CD4-positive, alpha-beta T cell treated with Interleukin-1 beta for 1 hour (primary cell): ENCODE results near the gene ADORA1.

Source experiments
- DNase-seq, 2 donors: peaks; one replicate each; pipeline ENCODE4 v3.0.0-alpha.2; 2020 to 2022

The ADORA1 gene

DNA sequence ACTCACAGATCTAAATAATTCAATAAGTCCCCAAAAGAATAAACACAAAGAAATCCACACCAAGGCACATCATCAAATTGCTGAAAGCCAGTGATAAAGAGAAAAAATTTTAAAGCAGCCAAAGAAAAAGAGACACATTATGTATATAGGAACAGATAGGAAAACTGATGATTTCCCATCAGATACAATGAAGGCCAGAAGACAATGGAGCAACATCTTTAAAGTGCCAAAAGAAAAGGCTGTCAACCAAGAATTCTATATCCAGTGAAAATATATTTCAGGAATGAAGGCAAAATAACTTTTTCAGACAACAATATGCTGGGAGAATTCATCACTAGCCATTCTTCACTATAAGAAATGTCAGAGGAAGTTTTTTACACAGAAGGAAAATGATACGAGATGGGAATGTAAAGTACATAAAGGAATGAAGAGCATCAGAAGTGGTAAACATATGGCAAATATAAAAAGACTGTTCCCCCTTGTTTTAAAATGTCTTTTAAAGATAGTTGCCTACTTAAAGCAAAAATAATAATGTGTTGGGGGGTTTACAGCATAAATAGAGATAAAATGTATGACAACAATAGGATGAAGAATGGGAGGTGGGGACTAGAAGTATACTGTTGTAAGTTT, 32.4 kb upstream of the ADORA1 start:
- DNase-seq, result no peak

DNA sequence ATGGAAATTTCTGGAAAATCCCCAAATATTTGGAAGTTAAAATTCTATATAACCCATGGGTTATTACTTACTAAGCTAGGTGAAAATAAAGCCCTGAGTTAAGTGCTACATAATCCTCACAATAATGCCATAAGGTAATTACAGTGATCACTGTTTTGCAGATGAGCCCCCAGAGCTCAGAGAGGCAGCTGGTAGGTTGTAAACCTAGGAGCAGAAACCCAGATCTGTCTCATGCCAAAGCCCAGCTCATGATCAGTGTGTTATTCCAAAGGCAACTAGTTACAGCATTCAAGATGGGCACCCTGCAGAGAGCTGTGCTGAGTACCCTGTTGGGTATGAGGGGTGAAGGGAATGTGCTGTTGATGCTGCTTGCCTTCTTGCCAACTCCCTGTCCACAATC, 31.0 kb upstream of the ADORA1 start:
- no peak for DNase-seq

DNA sequence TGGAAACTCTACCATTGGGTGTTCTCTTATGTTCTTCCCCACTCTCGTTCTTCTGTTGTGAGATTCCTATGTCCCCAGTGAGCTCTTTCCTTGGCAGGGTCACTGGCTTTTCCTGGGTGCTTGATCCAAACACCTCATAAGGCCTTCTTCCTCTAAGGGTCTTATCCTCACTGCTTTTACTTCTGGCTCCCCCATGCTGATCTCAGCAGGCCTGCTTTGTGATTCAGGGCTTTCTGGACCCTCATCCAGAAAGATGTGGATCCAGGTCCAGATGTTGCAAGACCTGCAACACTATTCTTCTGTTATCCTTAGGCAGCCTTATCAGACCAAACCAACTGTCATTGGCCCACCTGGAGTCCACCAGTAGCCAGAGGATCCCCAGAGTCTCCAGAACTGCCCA, 30.5 kb upstream of the ADORA1 start:
- DNase-seq, result no peak

DNA sequence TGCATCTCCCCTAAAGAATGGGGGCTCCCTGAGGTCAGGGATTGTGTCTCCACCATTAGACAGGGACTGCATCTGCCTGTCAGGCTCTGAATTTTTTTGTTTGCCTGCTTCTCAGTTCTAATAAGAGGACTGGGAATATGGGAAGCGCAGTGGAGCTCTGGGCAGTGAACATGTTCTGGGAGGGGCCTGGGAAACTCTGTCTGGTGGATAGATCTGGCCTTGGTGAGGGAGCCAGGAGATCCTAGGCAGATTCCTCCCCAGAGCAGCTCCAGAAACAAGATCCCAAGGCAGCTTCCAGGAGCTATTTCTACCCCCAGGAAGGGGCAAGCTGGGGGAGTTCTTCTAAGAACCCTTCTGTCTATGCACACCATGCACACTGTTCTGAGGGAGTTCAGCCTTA, 29.1 kb upstream of the ADORA1 start:
- no peak for DNase-seq

DNA sequence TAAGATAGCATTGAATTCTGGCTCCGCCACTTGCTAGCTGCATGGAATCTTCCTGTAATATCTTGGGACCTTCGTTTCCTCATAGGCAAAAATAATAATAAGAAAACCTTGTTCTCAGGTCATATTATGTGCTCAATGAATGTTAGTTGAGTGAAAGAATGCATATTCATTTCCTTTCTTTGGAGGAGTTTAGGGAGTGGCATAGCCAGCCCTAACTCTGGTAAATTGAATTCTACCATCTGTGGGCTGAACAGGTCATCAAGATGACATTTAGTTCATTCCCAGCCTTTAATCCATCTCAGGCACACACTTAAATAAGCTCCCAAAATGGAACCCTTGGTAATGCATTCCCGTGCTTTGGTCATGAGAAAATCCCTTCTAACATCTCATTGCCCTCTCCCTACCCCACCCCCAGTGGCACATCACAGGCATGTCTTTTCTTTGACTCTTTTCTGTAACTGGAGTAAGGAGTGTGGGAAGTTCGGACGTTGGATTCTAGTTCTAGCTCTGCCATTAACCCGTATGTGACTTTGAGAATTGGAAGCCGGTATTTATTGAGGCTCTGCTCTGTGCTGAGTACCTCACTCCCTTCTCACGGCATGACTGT, 28.5 kb upstream of the ADORA1 start:
- DNase-seq, result no peak

DNA sequence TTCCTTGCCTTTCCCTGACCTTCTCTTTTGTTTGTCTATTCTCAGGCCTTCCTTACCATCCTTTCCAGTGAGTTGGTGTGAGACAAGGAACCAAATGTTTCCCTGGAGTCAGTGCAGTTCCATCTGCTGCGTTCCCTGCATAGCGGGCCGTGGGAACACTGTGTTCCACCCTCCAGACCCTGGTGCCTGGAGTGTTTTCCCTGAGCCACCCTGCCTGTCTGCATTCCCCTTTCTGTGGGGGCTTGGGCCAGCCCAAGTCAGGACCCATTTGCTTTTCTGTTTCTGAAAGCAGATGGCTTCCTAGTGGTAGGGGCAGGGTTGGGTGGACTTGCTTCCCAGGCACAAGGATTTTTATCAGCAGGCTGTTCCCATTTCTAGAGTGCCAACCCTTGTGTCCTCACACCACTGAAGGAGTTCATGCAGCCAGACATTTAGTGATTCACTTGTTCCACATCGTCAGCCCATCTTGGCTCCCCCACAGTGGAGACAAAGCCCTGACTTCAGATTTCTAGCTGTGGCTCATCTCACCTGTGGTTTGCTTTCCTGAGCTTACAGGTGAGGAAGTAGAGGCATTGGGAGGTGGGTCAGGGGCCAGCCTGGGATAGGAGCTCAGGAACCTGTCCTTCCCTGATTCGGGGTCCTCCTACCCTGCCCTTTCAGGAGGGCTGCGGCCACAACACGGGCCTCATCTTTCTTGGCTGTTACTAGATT, 27.6 kb upstream of the ADORA1 start:
- DNase-seq, result no peak

DNA sequence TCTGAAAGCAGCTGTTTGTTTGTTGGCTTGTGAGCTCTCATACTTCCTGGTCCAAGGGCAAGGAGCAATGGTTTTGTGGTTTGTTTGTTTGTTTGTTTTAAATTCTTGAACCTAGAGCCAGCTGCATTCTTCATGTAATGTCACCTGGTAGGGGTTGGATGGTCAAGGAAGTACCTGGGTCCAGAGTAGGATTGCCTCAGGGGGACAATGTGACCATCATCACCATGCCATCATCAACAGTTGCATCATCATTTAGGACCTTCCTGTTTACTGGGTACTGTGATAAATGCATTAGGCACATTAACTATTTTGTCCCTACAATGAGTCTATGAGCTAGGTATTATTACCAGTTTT, 27.0 kb upstream of the ADORA1 start:
- DNase-seq, result no peak

DNA sequence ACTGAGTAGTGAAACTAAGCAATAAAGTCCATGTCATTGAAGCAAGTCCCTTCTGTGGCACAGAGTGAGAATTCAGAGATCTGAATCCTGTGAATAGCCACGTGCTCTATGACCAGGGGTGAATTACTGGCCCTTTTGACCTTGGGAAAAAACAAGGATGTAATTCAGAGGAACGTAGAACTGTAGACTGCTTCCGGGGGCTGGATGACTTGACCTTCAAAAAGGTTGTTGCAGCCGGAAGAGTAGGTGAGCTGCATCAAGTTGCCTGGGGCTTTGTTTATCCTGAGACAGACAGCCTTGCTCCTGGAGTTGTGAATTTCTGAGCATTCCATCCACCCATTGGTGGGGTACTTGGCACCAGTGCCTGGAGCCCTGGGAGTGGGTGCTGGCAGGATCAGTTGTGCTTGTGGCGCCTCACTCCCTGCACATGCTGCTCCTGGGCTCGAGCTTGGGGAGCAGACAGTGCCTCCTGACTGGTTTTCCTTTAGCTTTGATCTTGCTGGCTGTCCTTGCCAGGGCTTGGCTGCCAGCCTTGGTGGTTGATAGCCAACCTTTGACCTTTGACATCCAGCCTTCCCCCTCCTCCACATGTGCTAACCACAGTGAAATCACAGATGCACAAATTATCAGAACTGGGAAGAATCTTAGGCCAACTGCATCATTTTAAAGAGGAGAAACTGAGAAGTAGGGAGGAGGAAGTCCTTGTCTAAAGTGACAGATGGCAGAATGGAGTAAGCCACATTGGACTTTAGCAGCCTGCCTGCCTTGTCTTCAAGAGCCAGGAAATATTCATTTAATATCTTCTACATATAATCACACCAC, 25.5 kb upstream of the ADORA1 start:
- no peak for DNase-seq

DNA sequence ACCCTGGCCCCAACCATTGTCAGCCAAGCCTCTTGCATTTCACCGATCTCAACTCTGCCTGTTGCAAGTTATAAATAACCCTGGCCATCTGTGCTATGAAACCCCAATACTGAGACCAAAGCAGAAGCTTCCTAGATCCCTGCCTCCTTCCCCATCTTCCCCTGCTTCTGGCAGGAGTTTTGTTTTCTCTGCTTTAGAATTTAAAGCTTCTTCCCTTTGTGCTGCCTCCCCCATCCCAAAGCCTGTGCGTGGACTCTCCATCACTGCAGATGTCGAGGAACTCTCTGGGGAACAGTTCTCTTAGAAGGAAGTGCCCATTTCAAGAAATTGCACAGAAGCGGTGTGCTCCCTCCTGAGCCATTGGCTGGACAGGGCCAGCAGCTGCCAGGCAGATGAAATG, 24.3 kb upstream of the ADORA1 start:
- no peak for DNase-seq

DNA sequence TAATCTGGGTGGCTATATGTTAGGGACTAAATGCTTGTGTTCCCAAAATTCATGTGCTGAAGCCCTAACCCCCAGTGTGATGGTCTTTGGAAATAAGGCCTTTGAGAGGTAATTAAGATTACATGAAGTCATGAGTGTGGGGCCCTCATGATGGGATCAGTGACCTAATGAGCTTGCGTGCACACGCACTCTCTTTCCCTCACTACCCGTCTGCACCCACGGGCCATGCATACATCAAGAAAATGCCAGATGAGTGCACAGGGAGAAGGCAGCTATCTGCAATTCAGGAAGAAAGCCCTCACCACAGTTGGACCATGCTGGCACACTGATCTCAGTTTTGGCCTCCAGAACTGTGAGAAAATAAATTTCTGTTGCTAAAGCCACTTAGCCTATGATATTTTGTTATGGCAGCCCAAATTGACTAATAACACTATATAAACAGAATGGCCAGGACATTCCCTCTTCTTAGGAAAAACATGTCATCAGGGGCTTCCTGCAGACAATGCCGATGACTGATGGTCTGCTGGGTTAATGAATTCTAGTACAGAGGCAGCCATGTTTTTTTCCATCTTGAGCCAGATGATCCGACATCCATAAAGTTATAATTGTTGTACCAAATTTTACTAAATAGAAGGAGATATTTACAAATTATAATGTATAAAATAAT, 23.6 kb upstream of the ADORA1 start:
- no peak for DNase-seq

DNA sequence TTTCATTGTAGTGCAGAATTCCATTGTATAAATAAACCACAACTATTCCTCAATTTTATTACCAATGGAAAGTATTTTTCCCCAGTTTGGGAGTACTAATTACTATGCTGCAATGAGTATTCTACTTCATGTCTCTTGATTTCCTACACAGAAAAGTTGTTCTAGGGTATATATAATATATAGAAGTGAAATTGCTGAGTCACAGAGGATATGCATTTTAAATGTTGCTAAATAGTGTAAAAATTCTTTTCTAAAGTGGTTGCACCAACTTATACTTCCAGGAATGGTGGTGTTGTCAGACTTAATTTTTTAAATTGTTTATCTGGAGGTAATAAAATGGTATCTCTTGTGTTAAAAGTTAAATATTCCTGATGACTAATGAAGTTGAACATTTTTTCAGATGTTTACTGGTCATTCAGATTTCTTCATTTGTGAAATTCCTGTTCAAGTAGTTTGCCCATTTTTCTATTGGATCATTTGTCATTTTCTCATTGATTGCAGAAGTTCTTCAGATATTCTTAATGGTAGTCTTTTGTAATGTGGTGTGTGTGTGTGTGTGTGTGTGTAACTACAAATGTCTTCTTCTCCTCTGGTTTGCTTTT, 22.6 kb upstream of the ADORA1 start:
- DNase-seq, result no peak

DNA sequence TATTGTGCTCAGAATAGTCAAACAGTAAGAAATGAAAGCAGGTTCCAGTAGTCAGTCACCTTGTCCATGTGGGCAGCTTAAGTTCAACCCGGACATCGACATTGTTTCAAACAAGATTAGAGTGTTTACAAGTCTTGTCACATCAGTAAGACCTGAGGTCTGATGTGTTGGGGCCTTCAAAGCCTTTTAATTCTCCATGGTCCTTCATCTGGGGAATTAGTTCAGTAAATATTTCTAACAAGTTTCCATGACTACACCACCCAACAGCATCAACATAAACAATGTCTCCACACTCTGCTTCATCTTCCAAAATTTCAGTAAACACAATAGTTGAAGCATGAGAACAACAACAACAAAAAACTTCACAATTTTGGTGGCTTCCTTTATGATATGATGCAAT, 15.1 kb upstream of the ADORA1 start:
- DNase-seq, result no peak

DNA sequence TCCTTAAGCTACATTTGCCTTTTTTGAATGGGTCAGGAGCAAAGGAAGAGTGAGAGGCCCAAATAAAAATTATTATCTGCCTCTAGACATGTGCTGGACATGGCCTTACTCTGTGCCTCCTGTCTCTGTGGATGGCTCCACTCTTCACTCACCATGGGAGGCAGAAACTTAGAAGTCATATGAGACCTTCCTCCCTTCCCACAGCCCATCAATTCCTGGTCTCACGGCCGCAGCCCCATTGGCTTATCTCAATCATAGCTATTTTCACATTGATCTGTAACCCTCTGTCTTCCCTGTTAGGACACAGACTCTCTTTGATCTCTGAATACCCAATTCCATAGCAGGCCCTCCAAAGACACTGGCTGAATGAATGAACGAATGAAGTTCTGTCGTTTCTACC, 14.2 kb upstream of the ADORA1 start:
- no peak for DNase-seq

DNA sequence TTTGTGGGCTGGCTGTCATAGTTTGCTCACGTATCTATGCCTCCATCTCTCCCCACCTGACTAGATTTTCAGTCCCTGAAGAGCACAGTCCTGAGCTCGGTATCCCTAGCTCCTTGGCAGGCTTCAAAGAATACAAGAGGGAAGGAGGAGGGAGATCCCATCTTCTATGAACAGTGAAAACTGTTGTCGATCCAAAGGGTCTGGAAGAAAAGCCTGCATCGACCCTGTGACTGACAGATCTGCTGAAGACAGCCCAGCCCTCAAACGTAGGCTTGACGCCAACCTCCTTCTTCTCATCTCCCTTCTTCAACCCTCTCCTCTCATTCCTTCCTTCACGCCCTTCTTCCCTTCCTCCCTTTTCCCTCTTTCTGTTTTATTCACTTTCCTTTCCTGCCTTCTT, 13.3 kb upstream of the ADORA1 start:
- DNase-seq, result no peak

DNA sequence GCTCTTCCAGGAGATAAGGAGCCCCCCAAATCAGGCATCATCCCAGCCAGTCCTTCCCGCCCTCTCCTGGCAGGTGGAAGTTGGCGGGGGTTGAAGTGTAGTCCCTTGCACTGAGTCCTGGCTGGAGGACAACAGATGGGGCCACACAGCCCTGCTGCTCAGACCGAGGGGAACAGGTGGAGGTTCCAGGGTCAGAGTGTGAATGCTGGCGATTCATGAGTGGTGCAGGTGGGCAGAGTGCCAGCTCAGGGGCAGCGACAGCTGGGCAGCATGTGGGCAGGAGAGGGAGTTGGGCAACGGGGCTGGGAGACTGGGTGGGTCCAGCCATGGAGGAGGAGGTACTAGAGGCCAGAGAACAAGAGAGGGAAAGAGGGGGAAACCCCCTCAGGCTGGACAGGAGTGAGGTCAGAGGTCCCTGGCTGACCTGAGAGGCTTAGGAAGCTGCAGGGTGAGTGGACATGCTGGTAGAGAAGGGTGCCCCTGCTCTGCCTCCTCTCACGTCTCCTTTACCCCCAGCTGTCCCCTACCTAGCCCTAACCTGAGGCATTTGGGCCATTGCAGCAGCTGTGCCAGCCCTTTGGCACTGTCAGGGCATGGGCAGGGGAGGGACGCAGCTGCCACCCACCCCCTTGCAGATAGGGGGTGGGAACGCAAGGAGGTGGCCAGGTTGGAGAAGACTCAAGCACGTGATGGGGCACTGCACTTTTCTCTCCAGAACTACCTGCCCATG, 11.3 kb upstream of the ADORA1 start:
- no peak for DNase-seq

DNA sequence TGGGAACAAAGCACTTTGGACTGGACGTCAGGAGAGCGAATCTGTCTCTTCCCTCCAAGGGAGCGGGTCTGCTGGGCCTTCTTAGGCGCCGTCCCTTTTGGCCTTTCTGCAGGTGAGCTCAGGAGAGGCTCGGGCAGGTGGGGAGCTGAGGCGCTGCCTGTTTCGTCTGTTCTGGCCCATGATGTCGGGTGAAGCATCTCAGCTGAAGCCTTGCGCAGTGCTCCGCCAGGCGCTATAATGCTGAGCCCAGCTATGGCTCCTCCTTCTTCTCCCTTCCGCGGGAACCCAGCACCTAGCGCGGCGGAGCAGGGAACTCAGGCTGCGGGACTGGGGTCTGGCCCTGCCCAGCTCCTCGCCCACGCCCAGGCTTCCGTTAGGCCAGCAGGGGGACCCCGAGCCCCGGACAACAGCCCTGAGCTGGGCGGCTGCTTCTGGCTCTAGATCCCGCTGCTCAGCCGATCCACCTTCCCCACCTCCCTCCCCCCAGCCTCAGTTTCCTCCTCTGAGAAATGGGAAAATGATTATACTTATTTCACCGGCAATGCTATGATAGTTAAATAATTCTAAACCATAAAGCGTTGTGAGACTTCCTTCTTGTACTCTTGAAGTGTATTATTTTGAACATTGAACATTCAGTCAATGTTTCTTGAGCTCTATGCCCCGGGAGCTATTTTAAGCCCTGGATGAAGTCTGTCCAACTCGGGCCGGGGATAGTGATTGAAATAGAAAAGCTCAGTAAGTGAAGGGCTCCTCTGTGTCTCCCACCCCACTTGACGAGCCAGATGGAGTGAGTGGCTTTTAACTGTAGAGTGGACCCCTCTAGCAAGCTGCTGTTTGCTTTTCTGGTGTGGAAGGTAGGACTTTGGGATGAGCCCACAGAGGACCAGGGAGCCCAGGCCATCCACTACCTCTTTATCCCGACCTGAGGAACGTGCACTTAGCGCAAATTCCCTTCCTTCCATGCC, 9.6 kb upstream of the ADORA1 start:
- DNase-seq, result peak; percentile 8 to 31

DNA sequence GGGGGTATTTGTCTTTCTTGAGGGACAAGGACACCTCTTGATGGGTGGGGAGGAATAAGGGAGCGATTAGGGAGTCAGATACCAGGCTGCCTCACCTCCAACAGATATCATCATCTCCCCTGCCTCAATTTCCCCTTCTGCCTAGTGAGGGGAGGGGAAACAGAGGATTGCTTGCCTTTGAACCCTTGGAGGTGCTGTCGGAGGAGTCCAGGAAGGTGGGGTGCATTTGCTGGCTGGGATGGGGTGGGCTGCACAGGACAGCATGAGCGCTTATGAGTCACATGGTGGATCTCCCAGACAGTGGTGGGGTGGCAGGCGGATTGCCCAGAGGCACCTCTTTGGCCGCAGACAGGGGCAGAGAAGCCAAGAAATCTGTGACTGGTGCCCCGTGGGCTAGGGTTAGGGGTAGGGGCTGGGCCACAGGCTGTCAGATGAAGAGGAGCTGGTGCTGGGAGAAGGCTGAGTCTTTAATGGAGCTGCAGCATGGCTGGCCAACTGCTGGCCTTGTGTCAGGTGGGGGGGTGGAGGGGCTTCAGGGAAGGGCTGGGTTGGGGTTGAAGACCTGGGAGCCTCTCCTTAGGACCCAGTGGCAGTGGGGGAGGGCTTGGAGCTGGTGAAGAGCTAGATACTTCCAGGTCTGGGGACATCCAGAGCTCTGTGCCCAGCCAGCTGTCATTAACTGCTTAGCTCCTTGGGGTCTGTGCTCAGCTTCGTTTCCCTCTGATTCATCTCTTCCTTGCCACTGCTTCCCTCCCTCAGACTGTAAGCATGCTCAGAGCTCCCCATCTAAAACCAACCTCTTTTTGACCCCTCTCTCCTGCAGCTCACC, 7.0 kb upstream of the ADORA1 start:
- DNase-seq, result no peak

DNA sequence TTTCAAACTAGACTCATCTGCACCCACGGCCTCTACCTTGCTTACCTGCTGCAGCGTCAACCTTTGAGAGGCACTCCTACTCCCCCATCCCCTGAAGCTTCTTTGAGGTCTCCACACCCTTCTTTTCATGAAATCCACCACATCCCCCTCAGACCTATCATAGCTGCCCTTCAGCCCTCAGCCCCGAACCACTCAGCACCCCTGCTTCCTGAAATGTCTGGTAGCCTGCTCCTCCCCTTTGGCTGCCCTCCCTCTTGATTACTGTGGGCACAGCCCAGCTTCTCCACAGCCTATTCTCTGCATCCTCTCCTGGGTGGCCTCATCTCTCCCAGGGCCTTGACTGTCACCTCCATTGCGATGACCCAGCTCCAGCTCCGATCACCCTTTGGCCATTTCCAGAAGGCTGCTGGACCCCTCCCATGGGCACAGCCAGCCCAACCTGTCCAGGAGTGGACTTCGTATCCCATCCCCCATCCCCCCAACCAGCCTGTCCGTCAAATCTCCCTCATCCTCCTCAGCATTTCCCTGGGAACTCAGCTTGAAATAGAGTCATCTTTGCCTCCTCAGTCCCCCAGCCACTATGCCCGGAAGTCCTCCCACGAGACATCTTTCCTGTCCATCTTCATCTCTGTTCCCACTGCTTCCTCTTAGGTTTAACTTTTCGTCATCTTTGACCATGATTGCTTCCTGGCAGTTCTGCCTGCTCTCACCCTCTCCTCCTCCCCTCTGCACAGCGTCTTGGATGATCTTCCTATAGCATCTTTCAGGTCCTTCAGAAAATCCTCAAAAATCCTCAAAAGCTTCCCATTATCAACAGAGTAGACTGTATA, 6.1 kb upstream of the ADORA1 start:
- no peak for DNase-seq

DNA sequence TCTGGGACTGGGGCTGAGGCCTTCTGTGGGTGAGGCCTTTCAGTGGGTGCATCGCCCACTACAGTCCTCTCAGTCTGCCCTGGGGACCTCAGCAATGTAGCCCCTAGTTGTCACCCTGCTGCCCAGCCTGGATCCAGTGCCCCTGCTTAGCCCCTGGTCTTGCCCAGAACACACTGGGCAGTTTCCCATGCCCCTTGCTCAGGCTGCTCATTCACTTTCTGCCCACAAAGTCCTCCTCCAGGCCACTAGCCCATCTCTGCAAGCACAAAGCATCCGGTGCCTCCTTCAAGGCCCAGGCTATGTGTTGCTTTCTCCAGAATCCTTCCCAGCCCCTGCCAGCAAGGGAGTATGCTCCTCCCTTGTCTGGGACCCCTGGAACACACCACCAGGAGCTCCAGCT, 5.4 kb upstream of the ADORA1 start:
- no peak for DNase-seq
